ENCODE data around the gene CCDC197.

GRCh38 chr14:94042433-94043091 lies 45.5 kb downstream of the CCDC197 start:
- no peak for TF ChIP-seq CTCF (IDR thresholded peaks at IDR 0.05; ENCODE audit: low read depth, low read length)
- no peak for TF ChIP-seq EZH2phosphoT487 (IDR thresholded peaks at IDR 0.05; ENCODE audit: low read depth)
